ENCODE results near the gene PCDHGA3.

The PCDHGA3 gene

GRCh38 chr5:141383345-141383744, 39.7 kb downstream of the PCDHGA3 start:
- no peak for DNase-seq

GRCh38 chr5:141384471-141385267, 41.0 kb downstream of the PCDHGA3 start:
- no peak for DNase-seq

GRCh38 chr5:141387557-141388311, 44.1 kb downstream of the PCDHGA3 start, which contains the start of gene PCDHGB4:
TSS of gene PCDHGB4 (plus strand) at chr5:141387698. CDS start at chr5:141387885, 187 bp downstream.
- peak; percentile 55 for DNase-seq

- no peak for DNase-seq
Measured at GRCh38 chr5:141388661-141389060, 45.0 kb downstream of the PCDHGA3 start.

- peak; percentile 40 for DNase-seq
Measured at GRCh38 chr5:141389153-141390042, 45.8 kb downstream of the PCDHGA3 start.

GRCh38 chr5:141392429-141393198, 49.0 kb downstream of the PCDHGA3 start, which contains the start of gene PCDHGA8:
TSS of gene PCDHGA8 (plus strand) at chr5:141392633. CDS start at chr5:141392814, 181 bp downstream.
- DNase-seq = peak; percentile 33

GRCh38 chr5:141393267-141393666, 49.6 kb downstream of the PCDHGA3 start:
- peak; percentile 48 for DNase-seq

GRCh38 chr5:141394401-141395187, 51.0 kb downstream of the PCDHGA3 start:
- peak; percentile 37 for DNase-seq
